ENCODE data around the gene VIM.
"Not testable (repeated sequence)": the region's sequence is repeated elsewhere in the genome, so short reads cannot be mapped to it uniquely, and the experiment has no call there.

Gene VIM

DNA sequence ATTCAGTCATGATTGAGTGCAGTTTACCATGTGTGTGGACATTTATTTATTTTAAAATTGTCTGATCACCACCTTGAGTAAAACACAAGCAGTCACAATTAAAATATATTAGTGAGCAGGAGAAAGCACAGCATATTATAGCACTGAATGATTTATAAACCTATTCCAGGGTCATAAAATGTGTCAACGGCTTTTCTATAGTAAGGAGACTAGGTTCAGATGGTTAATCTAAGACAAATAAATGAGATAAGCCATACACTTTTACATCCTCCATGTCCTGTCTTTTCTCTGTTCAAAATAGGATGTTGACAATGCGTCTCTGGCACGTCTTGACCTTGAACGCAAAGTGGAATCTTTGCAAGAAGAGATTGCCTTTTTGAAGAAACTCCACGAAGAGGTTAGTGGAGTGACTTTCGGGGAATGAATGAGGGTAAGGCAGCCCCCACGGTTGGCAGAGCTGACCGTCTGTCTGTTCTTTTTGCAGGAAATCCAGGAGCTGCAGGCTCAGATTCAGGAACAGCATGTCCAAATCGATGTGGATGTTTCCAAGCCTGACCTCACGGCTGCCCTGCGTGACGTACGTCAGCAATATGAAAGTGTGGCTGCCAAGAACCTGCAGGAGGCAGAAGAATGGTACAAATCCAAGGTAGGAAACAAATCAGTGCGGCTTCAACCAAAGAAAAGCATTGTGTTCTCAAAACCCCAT lies 5.4 kb downstream of the VIM start:
- no peak for DNase-seq

DNA sequence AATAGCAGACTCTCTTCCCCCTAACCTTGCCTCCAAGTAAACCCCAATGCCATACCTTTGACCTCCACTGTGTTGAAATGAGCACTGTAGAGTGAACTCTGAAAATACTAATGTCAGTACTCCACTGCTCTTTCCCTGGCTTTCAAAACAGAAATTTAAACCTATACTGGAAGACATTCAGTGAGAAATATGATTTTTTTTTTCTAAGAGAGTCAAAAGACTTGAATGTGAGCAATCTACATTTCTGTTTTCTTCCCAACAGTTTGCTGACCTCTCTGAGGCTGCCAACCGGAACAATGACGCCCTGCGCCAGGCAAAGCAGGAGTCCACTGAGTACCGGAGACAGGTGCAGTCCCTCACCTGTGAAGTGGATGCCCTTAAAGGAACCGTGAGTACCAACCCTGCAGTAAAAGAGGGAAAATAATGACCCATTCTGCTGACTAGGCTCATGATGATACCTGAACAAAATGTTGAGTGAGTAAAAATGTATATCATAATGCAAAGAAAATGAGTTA lies 6.4 kb downstream of the VIM start:
- no peak for DNase-seq

DNA sequence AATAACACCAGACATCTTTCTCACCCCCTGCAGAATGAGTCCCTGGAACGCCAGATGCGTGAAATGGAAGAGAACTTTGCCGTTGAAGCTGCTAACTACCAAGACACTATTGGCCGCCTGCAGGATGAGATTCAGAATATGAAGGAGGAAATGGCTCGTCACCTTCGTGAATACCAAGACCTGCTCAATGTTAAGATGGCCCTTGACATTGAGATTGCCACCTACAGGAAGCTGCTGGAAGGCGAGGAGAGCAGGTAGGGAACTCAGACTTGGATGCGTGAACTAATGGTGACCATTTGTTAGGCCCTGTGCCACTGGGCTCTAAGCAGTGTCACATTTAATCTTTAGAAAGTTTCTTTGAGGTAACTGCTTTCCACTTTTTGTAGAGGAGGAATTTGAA lies 7.1 kb downstream of the VIM start:
- no peak for DNase-seq

DNA sequence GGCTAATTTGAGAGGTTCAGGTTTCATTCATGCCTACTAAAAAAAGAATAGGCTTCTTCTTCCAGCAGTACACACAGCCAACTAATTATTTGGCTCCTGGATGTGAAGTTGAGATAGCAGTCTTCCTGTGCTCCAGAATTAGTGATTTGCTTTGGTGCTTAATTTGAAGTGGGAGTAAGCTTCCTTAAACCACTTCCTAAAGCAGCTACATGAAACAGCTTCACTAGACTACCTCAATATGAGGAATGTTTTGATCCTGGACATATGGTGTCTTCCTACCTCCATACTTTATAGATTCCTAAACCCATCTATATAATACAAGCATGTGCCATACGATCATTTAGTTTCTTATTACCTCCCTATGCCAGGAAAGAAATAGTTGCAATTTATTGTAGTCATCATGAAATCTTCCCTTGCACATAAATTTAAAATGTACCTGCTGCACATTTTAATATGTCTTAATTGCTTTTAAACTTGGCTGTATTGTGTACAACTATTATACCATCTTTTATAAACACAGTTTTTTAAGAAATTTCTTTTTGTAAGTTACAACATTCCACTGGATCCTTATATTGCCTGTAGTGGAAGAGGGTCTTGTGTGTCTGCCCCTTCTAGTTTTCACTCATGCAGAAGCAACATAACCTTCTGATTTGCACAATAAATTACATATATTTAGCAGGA lies 8.6 kb downstream of the VIM start:
- no peak for DNase-seq

DNA sequence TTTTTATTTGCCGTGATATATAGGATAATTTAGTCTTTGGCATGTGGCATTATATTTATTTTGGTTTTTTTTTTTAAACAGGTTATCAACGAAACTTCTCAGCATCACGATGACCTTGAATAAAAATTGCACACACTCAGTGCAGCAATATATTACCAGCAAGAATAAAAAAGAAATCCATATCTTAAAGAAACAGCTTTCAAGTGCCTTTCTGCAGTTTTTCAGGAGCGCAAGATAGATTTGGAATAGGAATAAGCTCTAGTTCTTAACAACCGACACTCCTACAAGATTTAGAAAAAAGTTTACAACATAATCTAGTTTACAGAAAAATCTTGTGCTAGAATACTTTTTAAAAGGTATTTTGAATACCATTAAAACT lies 9.1 kb downstream of the VIM start:
- DNase-seq, result no peak

DNA sequence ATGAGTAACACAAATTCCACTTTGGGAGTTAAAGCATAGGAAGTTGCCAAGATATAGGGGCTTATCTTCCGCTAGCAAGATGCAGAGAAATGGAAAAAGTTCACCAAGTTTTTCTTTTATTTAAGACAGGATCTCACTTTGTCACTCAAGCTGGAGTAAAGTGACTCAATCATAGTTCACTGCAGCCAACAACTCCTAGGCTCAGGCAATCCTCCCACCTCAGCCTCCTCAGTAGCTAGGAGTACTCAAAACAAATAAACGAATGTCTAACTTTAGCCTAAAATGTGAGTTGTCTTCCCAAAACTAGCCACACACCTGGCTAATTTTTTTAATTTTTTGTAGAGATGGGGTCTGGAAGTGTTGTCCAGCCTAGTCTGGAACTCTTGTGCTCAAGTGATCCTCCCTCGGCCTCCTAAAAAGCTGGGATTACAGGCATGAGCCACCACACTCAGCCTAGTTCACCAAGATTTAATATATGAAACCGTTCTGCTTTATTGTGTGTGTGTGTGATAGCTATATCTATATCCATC lies 9.9 kb downstream of the VIM start:
- no peak for DNase-seq

DNA sequence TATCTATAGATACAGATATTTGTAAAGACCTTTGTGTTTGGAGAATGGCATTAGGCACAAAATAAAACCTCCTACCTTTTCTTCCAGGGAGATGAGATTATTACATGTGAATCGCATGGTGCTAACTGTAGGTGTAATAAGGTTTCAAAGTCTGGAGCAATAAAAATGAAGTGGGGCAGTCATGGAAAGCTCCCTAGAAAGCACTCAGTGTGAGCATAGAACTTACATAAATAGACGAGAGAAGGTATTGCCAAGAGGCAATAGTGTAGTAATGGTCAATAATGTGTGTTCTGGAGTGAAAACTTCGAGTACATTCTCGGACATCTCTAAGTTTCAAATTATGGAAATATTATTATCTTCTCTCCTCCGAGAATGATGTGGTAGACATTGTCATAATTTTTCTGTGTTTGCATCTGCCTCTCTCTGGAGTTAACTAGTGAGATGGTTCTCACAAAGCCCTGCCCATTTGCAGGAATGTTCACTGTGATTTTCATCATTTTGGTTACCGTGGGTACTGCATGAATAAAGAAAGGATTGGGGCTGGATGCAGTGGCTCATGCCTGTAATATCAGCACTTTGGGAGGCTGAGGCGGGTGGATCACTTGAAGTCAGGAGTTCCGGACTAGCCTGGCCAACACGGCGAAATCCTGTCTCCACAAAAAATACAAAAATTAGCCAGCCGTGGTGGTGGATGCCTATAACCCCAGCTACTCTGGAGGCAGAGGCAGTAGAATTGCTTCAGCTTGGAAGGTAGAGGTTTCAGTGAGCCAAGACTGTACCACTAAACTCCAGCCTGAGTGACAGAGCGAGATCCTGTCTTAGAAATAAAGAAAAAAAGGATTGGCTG lies 10.6 kb downstream of the VIM start:
- no peak for DNase-seq

DNA sequence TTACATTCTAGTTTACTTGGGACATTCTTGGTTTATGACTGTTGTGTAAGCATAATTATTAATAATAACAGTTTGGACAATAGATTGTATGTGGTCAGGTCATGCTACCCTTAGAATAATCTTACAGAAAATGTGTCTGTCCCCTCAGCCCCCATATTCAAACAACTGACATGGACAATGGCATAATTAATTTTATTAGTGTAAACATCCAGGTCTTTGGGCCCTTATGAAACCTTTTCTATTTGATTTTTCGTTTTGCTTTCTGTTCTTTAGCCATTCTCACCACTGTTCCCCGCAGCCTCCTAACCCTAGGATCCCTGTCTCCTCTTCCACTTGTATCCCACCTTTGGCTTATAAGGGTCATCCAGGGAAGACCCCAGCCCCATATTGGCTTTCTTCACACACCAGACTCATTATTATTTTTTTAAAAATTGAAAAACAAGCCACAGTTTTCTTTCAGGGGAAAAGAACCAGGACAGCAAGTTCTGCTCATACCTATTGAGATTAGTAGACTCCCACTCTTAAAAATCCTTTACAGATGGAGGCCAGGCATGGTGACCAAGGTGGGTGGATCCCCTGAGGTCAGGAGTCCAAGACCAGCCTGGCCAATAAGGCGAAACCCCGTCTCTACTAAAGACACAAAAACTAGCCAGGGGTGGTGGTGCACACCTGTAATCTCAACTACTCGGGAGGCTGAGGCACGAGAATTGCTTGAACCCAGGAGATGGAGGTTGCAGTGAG lies 11.5 kb downstream of the VIM start:
- no peak for DNase-seq

DNA sequence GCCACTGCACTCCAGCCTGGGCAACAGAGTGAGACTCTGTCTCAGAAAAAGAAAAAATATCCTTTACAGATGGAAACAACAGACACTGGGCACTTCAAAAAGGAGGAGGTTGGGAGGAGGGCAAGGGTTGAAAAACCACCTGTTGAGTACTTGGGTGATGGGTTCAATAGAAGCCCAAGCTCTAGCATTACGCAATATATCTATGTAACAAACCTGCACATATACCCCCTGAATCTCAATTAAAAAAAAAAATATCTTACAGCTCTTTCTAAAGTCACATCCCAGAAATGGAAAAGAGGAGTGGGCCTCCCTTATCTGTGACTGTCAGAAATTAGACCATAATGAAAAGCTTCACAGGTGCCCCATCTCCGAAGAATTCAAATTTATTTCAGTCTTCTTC lies 12.1 kb downstream of the VIM start:
- DNase-seq, result no peak

DNA sequence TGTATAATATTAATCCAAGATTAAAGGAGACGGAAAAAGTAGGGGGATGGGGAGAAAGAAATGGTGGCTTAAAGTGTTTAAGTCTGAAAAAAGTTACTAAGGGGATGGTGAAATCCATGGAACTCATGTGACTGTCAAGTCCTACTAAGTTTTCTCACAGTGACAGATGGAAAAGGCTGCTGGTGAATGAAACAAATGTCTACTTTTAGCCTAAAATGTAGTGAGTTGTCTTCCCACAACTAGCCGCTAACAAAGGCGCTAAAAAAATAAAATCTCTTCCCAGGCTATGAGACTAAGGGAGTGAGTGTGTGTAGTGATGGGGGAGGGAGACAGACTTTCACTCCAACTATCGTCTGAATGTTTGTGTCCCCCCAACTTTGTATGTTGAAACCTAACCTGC lies 12.6 kb downstream of the VIM start:
- DNase-seq, result no peak

DNA sequence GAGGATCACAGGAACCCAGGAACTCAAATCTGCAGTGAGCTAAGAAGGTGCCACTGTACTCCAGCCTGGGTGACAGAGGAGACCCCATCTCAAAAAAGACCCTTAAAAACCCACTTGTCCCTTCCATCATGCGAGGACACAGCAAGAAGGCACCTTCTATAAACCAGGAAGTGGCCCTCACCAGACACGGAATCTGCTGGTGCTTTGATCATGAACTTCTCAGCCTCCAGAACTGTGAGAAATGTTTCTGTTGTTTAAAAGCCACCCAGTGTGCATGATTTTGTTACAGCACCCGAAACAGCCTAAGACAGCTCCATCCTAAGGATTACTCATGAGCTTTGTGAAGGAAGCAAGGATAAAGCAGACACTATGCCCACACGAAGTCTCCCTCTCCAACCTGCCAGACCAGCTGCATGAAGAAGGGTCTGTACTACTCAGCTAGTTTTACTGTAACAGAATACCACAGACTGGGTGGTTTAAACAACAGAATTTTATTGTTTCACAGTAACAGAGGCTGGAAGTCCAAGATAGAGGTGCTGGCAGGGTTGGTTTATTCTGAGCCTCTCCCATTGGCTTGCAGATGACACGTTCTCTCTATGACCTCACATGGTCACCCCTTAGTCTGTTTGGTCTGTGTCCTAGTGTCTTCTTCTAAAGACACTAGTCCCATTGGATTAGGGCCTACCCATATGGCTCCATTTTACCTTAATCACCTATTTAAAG lies 13.7 kb downstream of the VIM start:
- no peak for DNase-seq

DNA sequence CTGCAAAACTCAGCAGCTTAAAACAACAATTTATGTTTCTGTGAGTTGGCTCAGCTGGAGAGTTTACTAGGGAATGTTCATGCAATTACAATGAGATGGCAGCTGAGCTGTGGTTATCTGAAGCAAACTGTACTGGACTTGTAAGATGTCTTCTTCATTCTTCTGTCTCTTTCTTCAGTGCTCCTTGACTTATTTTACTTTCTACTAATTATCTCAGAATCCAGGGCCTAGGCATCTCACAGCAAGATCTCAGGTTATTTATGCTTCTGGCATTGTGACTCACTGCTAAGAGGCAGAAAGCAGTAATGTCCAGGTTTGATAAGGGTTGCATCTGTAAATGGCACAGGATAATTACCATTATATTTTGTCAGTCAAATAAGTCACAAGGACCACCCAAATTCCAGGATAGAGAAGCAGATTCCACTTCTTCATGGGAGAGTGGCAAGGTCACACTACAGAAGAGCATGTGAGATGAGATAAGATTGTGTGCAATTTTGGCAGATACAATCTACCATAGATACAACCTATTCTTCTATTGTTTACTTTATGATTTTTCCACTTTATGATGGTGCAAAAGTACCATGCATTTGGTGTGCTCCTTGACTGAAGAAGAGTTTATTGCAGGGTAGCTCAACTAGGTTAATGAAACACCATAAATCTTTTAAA lies 16.8 kb downstream of the VIM start:
- DNase-seq, result no peak

DNA sequence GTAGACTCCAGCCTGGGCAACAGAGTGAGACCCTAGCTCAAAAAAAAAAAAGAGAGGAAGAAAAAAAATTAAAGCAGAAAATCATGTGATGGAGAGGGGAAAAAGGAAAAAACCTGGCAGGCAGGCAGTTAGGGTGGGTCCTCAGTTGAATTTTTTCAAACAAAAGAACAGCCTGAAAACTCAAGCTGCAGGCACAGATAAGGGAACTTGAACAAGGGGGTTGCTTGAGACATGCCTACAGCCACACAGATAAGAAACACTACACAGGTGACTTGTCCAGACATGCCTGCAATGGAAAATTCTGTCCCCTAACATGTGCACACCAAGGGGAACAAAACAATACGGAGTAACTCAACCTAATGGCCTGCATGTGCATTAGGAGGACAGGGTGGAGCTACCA lies 19.2 kb downstream of the VIM start:
- no peak for DNase-seq

DNA sequence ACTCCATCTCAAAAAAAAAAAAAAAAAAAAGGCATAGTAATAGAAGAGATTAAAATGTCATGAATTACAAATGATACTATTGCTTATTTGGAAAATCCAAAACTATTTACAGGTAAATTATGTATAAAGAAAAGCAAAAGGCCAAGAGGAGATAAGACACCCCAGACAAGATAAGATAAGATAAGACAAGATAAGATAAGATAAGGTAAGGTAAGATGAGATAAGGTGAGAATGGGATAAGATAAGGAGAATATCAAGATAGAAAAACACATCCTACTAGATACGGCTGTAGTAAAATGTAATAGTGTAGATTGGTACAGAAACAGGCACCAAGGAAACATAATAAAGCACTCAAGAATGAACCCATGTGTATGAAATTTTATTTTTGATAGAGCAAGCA lies 20.9 kb downstream of the VIM start:
- DNase-seq, result no peak

DNA sequence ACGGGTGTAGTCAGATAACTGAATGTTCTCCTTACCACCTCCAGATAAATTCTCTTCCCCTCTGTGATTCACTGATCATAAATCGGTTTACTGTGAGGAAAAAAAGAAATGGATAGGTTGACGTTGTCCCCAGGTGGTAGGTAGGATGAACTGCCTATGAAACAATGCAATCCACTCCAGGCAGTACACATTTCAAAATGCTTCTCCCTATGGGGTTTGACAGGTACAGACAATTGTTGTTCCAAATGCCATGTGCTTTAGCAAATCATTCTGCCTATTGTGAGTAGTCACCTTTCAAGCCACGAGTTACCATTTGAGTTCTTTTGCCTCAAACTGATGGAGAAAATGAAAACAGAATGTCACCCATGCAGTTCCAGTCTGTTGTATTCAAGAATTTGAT lies 21.8 kb downstream of the VIM start:
- no peak for DNase-seq

DNA sequence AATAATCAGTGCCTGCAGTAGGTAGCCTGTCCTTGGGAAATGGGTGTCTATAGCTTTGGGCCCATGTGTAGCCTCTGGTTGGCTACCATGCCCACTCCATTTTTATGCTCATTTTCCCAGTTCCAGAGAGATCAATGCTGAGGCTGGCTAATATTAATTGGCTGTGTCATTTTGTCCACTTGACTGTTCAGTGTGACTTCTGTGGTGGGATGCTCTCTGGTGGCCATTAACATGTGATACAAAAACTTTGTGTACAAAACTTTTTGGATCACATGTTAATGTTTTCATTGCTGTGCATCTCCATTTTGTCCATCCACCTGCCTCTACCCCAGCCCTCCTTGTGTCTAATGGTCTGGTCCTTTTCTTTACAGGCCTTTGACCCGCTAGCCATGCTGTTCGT lies 22.7 kb downstream of the VIM start:
- DNase-seq, result no peak

DNA sequence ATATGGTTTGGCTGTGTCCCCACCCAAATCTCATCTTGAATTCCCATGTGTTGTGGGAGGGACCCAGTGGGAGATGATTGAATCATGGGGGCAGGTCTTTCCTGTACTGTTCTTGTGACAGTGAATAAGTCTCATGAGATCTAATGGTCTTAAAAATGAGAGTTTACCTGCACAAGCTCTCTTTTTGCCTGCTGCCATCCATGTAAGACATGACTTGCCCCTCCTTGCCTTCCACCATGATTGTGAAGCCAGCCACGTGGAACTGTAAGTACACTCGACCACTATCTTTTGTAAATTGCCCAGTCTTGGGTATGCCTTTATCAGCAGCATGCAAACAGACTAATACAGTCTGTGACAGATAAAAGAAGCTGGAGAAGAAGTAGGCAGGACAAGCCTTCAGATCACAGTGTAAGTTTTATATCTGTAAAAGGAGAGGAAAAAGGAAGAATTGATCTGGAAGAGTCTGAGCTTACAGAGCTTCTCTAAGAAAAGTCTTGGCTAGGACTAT lies 26.6 kb downstream of the VIM start:
- not testable (repeated sequence) for DNase-seq

DNA sequence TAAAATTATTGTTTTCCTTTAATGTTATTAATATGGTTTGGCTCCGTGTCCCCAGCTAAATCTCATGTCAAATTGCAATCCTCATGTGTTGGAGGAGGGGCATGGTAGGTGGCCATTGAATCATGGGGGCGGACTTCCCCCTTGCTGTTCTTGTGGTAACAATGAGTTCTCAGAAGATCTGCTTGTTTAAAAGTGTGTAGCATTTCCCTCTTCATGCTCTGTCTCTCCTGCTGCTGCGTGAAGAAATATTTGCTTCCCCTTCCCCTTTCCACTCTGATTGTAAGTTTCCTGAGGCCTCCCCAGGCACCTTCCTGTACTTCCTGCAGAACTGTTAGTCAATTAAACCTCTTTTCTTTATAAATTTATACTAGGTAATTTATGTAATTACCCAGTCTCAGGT lies 27.5 kb downstream of the VIM start:
- no peak for DNase-seq

DNA sequence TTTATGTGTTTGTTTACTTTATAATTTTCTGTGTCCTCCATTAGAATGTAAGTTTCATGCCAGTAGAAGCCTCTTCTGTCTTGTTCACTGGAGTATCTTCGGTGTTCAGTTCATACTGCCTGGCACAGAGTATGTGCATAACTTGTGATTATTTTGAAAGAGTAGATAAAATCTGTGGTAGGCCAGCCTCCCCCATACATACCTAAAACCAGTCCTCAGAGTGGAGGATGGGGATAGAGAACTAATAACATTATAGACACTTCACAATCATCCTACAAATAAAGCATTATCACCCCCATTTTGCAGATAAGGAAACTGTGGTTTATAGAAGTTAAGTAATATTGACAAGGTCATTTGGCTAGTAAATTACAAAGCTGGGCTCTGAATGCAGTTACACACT lies 28.0 kb downstream of the VIM start:
- no peak for DNase-seq

DNA sequence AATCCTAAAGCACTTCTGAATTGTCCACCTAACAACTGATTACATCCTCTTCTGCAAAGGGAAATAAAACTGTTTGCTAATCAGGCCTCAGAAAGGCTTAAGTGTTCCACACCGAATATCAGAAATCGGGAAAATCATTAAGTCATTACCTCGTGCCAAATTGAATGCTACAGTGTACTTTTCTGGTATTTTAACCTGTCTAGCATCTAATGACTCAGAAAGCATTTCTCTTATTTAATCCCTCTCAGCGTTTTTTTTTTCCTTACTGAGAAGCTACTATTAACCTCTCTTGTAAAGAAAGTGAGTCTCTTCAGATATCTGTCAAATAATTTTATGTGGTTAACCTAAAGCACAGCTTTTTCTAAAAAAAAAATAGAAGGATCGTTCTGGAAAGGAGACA lies 28.6 kb downstream of the VIM start:
- DNase-seq, result no peak
